ENCODE results near the gene CHCHD3. TPM values are rescaled to one million over a fixed set of nuclear protein-coding genes. Genes with fewer than 3 reads are reported as not detected.

CHCHD3 gene
- total and polyA plus RNA-seq, 2 of the 4 experiments (the other 2 are of a cell fraction): 56.9 to 141 TPM

- no peaks in the 10 kb centered on the region for H4K20me1 ChIP-seq (ENCODE audit: insufficient read depth, low read length)
- intact Hi-C loops (cut with micrococcal nuclease): no loop called here
- H3K4ac ChIP-seq (ENCODE audit: low read depth, low read length): no peak overlapping the region
- no peak overlapping the region for H3K18ac ChIP-seq (ENCODE audit: low read depth, low read length)
- no peak overlapping the region for H3K56ac ChIP-seq (ENCODE audit: extremely low read depth, insufficient read depth, low read length)
- no peak overlapping the region for H2BK20ac ChIP-seq (ENCODE audit: low read depth, low read length)
- H3K14ac ChIP-seq (replicated peaks; ENCODE audit: low read depth, low read length): no peak overlapping the region
- H3K27me3 ChIP-seq (ENCODE audit: control insufficient read depth, insufficient read depth, low read length): no peaks in the 10 kb centered on the region
- DNase-seq (no peak), ATAC-seq (ENCODE audit: low read depth) (no peak)
- H3K27ac ChIP-seq (ENCODE audit: insufficient read depth, low read length): no peak overlapping the region
- no peak overlapping the region for H2AK9ac ChIP-seq (replicated peaks; ENCODE audit: low read depth, low read length, poor library complexity)
- H3K9ac ChIP-seq (ENCODE audit: low read depth, low read length): no peak overlapping the region
- in situ Hi-C loops (cut with MboI; ENCODE audit: low sequenced_read_pairs): no loop called here
- no peak overlapping the region for H2AFZ ChIP-seq (replicated peaks; ENCODE audit: low read length, poor library complexity)
- H2BK5ac ChIP-seq (ENCODE audit: low read depth, low read length, poor library complexity, severe bottlenecking): no peak overlapping the region
- no peak overlapping the region for H3K4me3 ChIP-seq (ENCODE audit: insufficient read depth, low read depth, low read length)
- peaks cover 0 to 3% of the 10 kb centered on the region in 2 experiments; a peak in 1 of 4 replicates for H3K79me1 ChIP-seq (ENCODE audit: low read depth in 1 of 2, low read length in 2 of 2)
- H3K4me1 ChIP-seq (ENCODE audit: control insufficient read depth, insufficient read depth, low read length): peaks cover 2% of the 10 kb centered on the region; the same call in 1 of the 2 replicates
- H3K9me1 ChIP-seq (ENCODE audit: insufficient read depth, low read length): no peaks in the 10 kb centered on the region
- POLR2A ChIA-PET (ENCODE audit: unreplicated experiment): no interaction called here
- no CpG with 5 or more reads among the region's 4 CpGs for WGBS, 2 experiments (ENCODE audit: extremely low coverage in 2 of 2, insufficient read length in 1 of 2)
- dilution Hi-C loops (cut with HindIII; ENCODE audit: low sequenced_read_pairs, unreplicated experiment): no loop called here
- H3K23ac ChIP-seq (ENCODE audit: low read depth, low read length): no peak overlapping the region
- H3K9me3 ChIP-seq (ENCODE audit: control insufficient read depth, insufficient read depth, low read length): no peaks in the 10 kb centered on the region
- H4K5ac ChIP-seq (ENCODE audit: low read depth, low read length): no peak overlapping the region
- H3K36me3 ChIP-seq (ENCODE audit: control insufficient read depth, insufficient read depth, low read length): no peaks in the 10 kb centered on the region
- H2AK5ac ChIP-seq (ENCODE audit: low read depth, low read length): no peak overlapping the region
- H2BK15ac ChIP-seq (ENCODE audit: low read depth, low read length): no peak overlapping the region
- no TSS peak for BruUV-seq (replicated peaks)
- no peak overlapping the region for H2BK120ac ChIP-seq (ENCODE audit: low read depth, low read length)
- H4K91ac ChIP-seq (ENCODE audit: insufficient read depth, low read depth, low read length): no peak overlapping the region
- no peak for TF ChIP-seq CEBPB (IDR thresholded peaks at IDR 0.05; ENCODE audit: low read depth, low read length)
- no peak for TF ChIP-seq USF2 (IDR thresholded peaks at IDR 0.05; ENCODE audit: low read depth, low read length)
- TF ChIP-seq MAZ (IDR thresholded peaks at IDR 0.05; ENCODE audit: borderline replicate concordance, low read depth, low read length): no peak
- TF ChIP-seq POLR2A (IDR thresholded peaks at IDR 0.05; ENCODE audit: low read depth, low read length): no peak
- TF ChIP-seq SMC3 (IDR thresholded peaks at IDR 0.05; ENCODE audit: low read depth, low read length): no peak
- no peak for TF ChIP-seq RAD21 (IDR thresholded peaks at IDR 0.05; ENCODE audit: low read length)
- TF ChIP-seq CTCF (conservative IDR thresholded peaks at IDR 0.05; ENCODE audit: low read depth, low read length): no peak
- no peak for TF ChIP-seq RCOR1 (IDR thresholded peaks at IDR 0.05; ENCODE audit: insufficient replicate concordance, low read length)
- TF ChIP-seq MXI1 (IDR thresholded peaks at IDR 0.05; ENCODE audit: borderline replicate concordance, low read depth, low read length): no peak
- no peak for TF ChIP-seq MAFK (IDR thresholded peaks at IDR 0.05; ENCODE audit: low read depth, low read length)
- TF ChIP-seq RFX5 (IDR thresholded peaks at IDR 0.05; ENCODE audit: low read depth, low read length): no peak
- TF ChIP-seq BHLHE40 (IDR thresholded peaks at IDR 0.05; ENCODE audit: low read depth, low read length): no peak
- no peak for TF ChIP-seq FOS (IDR thresholded peaks at IDR 0.05; ENCODE audit: low read depth, low read length)
- no peak for TF ChIP-seq ELK1 (IDR thresholded peaks at IDR 0.05; ENCODE audit: borderline replicate concordance, low read depth, low read length)
- no peak for TF ChIP-seq CHD1 (IDR thresholded peaks at IDR 0.05; ENCODE audit: low read depth, low read length)
- TF ChIP-seq NFE2L2 (IDR thresholded peaks at IDR 0.05; ENCODE audit: low read depth, low read length): no peak
- no peak overlapping the region for H4K8ac ChIP-seq (ENCODE audit: low read depth in 2 of 2, low read length in 2 of 2)
- CTCF ChIA-PET: interaction anchor here (0.6 kb wide), 1 partner anchor 500 kb away, joined by 3 read pairs; no protein-coding TSS in a partner anchor
- H3K4me2 ChIP-seq (ENCODE audit: low read depth, low read length): no peak overlapping the region
These were observed 180.6 kb downstream of the CHCHD3 start for GRCh38 chr7:132901241-132901640.
